ENCODE measurements around the gene TNK2. TPM values are rescaled to one million over a fixed set of nuclear protein-coding genes. Genes with fewer than 3 reads are reported as not detected.
"Not testable (repeated sequence)": the region's sequence is repeated elsewhere in the genome, so short reads cannot be mapped to it uniquely, and the experiment has no call there.

TNK2 gene
- total RNA-seq, result 10.1 TPM

GRCh38 chr3:195907934-195908693, at the start of gene TNK2:
TSS of gene TNK2 (minus strand) at chr3:195908551. CDS start at chr3:195888588, 19,963 bp downstream.
- DNase-seq, result peak; percentile 51

DNA sequence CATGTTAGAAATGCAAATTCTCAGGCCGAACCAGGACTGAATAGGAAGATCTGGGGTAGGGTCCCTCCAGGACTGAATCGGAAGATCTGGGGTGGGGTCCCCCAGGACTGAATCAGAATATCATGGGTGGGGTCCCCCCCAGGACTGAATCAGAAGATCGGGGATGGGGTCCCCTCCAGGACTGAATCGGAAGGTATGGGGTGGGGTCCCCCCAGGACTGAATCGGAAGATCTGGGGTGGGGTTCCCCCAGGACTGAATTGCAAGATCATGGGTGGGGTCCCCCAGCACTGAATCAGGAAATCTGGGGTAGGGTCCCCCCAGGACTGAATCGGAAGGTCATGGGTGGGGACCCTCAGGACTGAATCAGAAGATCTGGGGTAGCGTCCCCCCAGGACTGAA, 48.2 kb upstream of the TNK2 start:
- DNase-seq, result no peak

DNA sequence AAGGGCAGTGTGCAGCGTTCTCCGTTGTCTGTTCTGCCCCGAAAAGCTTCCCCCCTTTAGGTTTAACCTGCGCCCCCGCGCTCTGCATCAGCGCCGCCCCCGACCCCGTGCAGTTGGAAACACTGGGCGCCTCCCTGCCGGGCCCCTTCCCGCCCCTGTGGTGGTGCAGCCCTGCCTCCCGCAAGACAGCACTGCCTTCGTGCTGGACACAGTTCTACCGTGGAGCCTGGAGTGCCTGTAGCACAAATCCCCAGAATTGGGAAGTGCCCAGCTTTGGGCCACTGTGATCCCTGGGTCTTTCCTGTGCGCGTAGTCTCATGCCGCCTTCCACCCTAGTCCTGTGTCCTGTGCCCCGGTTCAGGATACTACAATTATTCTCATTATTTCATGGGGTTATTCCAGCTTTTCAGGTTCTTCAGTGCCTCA, 47.1 kb upstream of the TNK2 start:
- not testable (repeated sequence) for DNase-seq

DNA sequence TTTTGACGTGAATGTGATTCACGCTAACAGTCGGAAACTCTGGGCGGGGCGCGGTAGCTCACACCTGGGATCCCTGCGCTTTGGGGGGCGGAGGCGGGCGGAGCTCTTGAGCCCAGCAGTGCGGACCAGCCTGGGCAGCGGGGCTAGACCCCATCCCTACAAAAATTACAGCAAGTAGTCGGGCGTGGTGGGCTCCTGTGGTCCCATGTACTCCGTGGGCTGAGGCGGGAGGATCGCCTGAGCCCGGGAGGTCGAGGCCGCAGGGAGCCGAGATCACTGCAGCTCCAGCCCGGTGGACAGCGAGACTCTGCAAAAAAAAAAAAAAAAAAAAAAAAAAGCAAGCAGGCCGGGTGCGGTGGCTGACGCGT, 46.4 kb upstream of the TNK2 start:
- DNase-seq, result not testable (repeated sequence)

DNA sequence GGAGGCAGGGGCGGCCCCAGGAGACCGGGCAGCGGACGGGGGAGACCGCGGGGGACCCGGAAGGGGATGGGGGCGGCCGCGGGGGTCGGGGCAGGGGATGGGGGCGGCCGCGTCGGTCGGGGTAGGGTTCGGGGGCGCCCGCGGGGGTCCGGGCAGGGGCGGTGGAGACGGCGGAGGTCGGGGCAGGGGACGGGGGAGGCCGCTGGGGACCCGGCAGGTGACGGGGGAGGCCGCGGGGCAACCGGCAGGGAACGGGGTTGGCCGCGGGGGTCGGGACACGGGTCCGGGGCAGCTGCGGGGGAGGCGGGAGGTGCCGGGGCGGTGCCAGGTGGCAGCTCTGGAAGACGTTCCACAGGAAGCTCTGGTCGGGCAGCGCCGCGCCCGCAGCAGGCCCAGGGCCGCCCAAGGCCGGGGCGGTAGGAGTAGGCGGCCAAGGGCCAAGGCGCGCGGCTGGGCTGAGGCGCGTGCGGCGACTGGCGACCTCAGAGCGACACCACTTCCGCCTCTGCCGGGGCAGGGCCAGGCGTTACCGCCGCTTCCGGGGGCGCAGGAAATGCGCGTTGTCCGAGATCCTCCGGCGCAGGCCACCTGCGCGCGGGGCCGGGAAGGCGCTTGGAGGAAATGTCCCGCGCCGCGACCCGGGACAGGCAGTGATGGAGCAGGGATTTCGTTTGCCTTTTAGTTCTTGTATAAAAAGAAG, 45.9 kb upstream of the TNK2 start:
- DNase-seq, result not testable (repeated sequence)

DNA sequence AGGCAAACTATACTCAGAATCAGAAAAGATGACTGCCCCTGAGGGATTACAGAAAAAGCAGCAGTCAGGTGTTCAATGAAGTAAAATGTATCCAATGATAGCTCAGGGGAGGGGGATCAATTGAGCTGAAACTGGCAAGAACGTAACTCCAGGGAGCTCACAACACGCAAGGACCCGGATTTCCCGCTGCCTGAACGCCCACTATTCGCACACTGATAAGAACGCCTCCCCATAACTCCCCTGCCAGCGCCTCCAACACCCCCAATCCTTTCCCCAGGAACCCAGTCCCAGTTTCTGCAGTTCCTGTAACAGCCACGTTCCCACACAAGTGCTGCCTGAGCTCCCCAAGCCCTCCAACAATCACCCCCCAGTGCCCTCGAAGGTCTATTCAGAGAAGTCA, 44.2 kb upstream of the TNK2 start:
- DNase-seq, result not testable (repeated sequence)

DNA sequence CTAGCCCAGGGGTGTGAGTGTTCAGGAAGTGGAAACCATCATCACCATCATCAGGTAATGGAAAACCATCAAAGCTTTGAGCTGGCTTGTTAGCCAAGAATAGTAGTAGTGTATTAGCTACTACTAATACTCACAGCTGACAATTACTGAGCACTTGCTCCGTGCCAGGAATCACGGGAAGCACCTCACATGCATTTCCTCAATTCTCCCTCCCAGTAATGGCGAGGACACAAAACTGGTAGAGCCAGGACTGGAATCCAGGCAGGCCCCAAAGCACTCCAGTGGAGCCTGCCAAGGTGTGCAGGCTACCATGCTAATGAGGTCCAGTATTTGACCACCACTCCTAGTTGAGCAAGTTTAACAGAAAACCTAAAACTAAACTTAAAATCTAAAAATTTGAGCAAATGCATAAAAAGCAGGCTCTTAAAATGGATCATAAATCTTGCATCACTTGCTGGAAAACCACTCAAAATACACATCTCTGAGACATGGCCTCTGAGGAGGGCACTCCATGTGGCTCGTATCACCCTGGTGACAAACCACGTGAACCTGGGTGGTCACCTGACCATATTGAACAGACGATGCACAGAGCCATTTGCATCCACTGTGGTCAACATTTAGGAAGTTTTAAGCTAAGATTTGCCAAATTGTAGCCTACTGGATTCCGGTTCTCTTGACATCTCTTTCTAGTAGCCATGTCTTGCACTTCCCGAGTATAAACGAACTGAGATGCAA, 43.3 kb upstream of the TNK2 start:
- not testable (repeated sequence) for DNase-seq

DNA sequence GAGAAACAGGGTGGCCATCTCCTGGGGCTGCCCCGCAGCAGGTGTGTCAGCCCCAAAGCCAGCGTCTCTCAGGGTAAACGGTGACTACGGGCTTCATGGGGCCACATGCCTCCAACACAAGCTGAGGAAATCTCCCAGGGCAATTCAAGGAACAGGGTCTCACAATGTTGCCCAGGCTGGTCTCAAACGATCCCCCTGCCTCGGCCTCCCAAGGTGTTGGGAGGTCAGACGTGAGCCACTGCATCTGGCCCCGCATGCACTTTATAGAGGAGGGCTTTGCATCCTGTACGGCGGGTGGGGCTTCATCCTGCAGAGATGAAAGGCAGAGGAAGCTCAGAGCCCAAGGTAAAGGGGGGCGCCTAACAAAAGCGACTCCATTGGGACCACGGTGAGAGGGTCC, 42.4 kb upstream of the TNK2 start:
- not testable (repeated sequence) for DNase-seq

GRCh38 chr3:195950164-195950563, 41.8 kb upstream of the TNK2 start:
- not testable (repeated sequence) for DNase-seq

- not testable (repeated sequence) for DNase-seq
Observed at GRCh38 chr3:195946910-195947699, 38.8 kb upstream of the TNK2 start.

GRCh38 chr3:195941265-195941815, 33.0 kb upstream of the TNK2 start:
- not testable (repeated sequence) for DNase-seq

GRCh38 chr3:195940806-195941205, 32.5 kb upstream of the TNK2 start:
- DNase-seq, result not testable (repeated sequence)

DNA sequence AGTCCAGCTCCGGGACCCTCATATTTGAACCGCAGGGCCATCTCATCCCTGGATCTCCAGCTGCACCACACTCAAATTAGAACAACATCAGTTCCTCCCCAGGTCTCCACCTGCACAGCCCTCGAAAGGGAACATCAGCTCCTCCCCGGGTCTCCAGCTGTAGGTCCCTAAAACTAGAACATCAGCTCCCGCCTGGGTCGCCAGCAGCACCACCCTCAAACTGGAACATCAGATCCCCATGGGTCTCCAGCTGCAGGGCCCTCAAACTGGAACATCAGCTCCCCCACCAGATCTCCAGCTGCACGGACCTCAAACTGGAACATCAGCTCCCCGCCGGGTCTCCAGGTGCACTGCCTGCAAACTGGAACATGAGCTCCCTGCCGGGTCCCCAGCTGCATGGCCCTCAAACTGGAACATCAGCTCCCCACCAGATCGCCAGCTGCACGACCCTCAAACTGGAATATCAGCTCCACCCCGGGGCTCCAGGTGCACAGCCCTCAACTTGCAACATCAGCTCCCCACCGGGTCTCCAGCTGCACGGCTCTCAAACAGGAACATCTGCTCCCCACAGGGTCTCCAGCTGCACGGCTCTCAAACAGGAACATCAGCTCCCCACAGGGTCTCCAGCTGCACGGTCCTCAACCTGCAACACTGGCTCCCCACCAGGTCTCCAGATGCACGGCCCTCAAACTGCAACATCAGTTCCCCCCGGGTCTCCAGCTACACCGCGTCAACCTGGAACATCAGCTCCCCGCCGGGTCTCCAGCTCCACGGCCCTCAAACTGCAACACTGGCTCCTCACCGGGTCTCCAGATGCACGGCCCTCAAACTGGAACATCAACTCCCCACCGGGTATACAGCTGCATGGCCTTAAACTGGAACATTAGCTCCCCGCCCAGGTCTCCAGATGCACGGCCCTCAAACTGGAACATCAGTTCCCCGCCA, 31.4 kb upstream of the TNK2 start:
- DNase-seq, result not testable (repeated sequence)

DNA sequence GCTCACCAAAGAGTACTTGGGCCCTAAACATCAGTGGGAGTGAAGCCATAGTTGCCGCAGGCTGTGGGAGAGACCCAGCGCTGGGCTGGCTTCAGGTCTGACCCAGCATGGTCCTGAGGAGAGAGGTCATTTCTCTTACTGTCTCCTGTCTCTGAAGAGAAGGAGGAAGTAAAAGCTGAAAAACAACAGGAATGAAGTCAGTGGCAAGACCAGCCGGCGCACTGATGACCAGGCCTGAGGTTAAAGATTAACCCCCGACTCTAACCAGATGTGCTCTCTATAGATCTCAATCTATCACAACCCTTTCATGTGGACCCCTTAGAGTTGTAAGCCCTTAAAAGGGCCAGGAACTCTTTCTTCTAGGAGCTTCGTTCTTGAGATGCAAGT, 24.7 kb upstream of the TNK2 start:
- not testable (repeated sequence) for DNase-seq

DNA sequence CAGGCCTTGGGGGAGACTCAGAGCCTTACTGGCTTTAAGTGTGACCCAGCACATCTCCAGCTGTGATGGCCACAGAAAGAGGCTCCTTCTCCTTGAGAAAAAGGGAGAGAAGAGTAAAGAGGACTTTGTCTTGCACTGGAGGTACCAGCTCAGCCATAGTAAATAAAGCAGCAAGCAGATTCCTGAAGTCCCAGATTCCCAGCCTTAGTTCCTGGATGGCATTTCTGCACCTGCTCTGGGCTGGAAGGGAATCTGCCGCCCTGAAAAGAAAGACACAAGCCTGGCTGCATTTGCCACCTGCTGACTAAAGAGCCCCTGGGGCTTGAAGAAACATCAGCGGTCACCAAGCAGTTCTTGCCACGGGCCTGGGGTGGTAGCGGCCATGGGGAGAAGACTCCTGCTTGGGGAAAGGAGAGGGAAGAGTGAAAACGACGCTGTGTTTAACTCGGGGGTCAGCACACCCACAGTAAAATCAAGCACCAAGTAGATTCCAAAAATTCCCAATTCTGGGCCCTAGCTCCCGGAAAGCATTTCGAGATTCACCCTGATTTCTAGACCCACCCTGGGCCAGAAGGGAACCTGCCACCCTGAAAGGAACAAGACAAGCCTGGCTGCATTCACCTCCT, 24.2 kb upstream of the TNK2 start:
- no peak for DNase-seq

DNA sequence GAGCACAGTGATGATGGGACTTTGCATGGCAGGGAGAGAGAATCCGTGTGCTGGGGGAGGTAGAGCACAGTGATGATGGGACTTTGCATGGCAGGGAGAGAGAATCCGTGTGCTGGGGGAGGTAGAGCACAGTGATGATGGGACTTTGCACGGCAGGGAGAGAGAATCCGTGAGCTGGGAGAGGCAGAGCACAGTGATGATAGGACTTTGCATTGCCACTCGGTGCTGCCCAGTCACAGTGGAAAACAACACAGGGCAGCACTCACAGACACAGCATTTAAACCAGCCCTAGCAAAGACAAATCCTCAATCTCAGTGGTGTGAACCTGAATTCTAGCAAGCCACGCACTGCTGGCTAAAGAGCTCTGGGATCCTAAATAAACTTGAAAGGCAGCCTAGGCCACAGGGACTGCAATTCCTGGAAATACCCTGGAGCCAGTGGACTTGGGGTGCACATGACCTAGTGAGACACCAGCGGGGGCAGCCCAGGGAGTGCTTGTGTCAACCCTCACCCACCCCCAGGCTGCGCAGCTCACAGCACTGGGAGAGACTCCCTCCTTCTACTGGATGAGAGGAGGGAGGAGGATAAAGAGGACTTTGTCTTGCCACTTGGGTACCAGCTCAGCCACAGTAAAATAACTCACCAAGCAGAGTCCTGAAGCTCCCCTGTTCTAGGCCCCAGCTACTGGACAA, 23.4 kb upstream of the TNK2 start:
- no peak for DNase-seq

DNA sequence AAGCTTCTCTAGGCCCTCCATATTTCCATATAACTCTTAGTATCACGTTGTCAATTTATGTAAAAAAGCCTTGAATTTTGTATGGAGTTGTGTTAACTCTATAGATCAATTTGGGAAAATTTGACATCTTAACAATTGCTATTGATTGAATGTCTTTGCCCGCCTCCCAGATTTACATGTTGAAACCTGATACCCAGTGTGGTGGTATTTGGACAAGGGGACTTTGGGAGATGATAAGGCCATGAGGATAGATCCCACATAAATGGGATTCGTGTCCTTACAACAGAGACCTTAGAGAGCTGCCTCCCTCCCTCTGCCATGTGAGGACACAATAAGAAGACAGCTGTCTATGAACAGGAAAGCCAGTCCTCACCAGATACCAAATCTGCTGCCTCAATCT, 21.1 kb upstream of the TNK2 start:
- no peak for DNase-seq

DNA sequence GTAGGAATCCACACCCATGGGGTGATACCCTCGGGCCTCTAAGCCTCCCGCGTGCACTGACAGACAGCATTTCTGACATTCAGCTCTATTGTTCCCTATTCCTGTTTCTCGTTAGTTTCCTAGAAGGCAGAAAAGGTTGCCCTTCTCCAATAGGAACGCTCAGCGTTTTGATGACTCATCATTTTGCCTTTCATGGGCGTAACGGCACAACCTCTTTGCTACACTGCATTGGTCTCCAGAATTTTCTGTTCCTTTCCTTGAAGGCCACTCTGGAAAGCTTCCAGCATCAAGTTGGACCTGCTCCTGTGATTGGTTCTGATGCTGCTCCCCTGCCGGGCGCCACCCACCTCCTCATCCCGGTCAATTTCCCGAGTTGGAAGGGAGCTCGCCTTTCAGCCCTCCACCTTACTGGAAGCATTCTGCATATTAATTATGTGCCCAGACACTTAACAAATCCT, 13.0 kb upstream of the TNK2 start:
- no peak for DNase-seq

DNA sequence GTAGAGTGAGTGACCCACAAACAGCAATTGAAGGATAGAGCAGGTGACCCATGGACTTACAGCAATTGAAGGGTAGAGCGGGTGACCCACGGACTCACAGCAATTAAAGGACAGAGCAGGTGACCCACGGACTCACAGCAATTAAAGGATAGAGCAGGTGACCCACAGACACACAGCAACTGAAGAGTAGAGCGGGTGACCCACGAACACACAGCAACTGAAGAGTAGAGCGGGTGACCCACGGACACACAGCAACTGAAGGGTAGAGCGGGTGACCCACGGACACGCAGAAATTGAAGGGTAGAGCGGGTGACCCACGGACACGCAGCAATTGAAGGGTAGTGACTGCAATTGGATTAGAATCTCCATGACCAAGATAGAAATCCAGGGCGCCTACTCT, 9.8 kb upstream of the TNK2 start:
- no peak for DNase-seq

DNA sequence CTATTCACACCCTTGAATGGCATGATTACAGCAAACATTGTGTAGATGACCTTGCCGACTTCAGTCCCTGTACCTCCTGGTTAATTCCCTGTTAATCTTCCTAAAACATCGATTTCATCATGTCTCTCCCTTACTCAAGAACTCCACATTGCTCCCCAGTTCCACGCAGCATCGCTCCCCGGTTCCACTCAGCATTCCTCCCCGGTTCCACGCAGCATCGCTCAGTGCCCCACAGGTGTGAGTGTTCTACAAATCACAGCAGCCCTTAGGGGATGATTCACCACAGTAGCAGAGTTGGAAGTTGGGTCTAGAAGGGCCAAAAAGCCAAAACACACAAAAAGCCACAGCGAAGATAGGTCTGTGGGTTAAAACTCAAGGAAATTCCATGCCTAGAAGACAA, 8.6 kb upstream of the TNK2 start:
- DNase-seq, result no peak

Measured in occipital lobe (tissue), 2 donors.